Hypothalamus (tissue), 51 donors: ENCODE data around the gene SCAI.
"Not testable (repeated sequence)": the region's sequence is repeated elsewhere in the genome, so short reads cannot be mapped to it uniquely, and the experiment has no call there.

Experiments used
- DNase-seq, 51 donors: peaks; one replicate each; lab custom pipeline; 2025; lab: John Stamatoyannopoulos, UW

SCAI gene

DNA sequence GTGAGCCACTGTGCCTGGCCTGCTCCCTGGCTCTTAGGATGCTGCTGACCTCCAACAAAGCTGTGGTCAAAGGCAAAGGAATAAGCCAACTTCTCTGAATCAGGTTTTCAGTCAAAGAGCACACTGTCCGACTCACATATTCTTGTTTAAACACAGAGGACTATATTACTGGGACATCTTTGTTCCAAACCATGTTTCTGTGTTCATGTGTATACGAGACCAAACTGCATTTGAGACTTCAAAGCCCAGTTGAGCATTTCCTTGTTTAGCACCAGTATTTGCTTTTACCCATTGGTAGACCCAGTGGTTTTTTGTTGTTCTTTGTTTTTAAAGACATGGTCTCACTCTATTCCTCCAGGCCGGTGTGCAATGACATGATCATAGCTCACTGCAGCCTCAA lies 100.2 kb downstream of the SCAI start:
- no peak for DNase-seq

DNA sequence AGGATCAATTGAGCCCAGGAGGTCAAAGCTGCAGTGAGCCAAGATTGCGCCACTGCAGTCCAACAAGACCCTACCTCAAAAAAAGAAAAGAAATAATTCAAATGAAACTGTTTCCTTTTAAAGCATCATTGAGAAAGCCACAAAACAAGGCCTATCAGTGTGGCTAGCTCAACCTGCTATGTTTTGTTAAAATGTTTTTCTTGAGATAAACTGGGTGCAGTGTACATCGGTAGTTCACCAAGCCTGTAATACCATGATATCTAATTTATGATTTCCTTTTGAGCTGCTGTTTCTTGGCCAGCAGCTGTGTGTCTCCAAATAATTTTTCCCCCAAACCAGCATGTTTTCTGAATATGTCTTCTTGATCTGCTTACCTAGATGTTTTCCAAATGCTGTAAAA lies 105.2 kb downstream of the SCAI start:
- DNase-seq = no peak

DNA sequence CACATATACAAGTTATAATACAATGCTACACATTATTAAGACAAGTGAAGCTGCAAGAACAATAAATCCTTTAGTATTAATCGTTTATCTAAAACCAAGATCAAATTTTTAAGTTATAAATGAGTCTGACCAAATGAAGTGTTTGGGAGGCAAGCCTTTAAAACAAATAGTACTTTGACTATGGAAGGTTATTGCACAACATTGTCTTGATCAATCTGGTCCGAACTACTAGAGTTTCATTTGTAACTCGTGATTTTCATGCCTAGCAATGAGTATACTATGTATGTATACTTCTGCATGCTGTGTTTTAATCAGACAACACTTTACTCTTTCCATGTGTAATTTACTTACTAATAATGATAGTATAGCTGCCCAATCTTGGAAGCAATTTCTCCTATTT lies 115.3 kb downstream of the SCAI start:
- no peak for DNase-seq

DNA sequence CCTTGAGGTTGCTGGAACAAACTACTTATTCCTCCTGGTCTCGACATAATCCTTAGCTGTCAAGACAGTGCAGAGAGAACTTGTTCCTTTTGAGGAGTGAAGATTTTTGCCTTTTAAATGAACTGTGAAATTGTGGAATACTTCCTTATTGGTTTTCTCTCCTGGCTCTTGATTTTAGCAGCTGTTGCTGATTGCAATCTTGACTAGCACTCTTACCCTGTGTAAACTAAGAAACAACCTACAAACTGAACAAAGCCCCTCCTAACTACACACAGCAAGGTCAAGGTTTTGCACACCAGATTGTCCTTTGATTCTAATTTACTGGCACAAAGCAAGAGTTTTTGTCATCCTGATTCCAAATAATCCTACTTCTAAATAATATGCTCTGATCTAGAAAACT lies 118.4 kb downstream of the SCAI start:
- no peak for DNase-seq

DNA sequence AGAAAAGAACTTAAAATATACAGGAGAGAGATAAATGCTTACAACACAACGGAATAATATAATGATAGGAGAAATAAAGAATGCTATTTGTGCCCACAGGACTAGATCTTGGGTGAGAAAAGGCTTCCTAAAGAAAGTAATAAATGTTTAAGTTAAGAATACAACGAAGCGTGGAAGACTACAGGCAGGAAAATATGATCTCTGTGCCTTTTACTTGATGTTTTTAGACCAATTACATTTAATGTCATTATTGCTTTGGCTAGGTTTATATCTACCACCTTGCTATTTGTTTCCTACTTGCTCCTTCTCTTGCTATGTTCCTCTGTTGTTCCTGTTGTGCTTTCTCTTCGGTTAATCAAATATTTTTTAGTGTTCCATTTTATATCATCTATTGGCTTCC lies 122.3 kb downstream of the SCAI start:
- DNase-seq = no peak

DNA sequence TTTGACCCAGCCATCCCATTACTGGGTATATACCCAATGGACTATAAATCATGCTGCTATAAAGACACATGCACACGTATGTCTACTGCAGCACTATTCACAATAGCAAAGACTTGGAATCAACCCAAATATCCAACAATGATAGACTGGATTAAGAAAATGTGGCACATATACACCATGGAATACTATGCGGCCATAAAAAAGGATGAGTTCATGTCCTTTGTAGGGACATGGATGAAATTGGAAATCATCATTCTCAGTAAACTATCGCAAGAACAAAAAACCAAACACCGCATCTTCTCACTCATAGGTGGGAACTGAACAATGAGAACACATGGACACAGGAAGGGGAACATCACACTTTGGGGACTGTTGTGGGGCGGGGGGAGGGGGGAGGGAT lies 127.7 kb downstream of the SCAI start:
- DNase-seq = not testable (repeated sequence)

DNA sequence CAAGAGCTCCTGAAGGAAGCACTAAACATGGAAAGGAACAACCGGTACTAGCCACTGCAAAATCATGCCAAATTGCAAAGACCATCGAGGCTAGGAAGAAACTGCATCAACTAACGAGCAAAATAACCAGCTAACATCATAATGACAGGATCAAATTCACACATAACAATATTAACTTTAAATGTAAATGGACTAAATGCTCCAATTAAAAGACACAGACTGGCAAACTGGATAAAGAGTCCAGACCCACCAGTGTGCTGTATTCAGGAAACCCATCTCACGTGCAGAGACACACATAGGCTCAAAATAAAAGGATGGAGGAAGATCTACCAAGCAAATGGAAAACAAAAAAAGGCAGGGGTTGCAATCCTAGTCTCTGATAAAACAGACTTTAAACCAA lies 131.3 kb downstream of the SCAI start:
- not testable (repeated sequence) for DNase-seq

DNA sequence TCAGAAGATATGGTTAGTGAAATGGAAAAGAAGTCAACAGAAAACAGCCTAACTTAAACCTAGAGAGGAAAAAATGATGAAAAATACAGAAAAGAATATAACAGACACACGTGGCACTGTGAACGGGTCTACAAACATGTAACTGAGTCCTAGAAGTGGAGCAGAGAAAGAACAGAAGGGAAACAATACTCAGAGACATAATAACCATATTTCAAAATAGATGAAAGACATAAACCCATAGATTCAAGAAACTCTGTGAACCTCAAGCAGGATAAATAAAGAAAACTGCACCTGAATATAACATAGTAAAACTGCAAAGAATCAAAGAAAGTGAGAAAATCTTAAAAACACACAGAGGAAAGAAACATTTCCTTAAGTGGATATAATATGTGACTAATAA lies 134.7 kb downstream of the SCAI start:
- no peak for DNase-seq

DNA sequence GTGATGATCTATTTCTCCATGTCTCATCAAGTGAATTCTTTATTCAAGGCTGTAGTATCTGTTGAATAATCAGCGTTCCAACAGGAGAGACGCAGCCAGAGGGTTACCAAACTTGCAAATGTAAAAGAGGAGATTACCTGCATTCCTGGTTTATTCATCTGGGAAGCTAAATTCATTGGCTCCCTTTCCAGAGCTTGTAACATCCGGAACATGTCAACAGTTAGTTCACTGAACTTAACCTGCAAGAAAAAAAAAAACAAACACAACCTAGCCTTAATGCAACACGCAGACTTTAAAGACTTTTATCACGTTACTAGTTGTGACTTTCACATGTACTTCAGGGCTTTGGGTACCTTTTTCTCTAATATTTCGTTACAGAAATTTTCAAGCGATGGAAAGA lies 140.0 kb downstream of the SCAI start:
- no peak for DNase-seq

DNA sequence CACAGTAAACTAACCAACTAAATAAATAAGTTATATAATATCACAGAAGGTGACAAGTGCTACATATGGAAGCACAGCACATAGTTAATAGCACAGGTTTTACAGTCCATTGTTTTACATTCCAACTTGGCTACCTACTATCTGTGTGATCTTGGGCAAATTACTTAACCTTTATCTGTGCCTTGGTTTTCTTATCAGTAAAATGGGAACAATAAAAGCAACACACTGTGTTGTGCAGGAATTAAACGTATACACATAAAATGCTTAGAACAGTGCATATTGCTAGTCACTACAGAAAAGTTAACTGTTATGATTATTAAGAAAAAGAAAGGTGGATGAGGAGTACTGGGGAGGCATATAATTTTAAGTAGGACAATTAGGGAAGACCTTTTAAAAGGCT lies 159.6 kb downstream of the SCAI start:
- no peak for DNase-seq

DNA sequence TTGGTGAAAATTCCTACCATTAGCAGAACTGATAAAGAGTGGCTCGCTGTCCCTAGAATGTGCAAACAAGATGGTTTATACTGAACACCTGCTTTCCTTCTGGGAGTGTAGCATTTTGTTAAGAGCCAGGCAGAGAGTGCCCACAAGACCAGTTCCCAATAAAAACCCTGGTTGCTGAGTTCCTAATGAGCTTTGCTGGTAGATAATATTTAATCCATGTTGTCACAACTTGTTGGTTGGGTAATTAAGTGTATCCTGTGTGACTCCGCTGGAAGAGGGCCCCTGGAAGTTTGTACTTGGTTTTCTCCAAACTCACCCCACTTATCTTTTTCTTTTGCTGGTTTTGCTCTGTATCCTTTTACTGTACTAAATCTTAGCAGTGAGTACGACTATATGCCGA lies 162.9 kb downstream of the SCAI start:
- DNase-seq = no peak

DNA sequence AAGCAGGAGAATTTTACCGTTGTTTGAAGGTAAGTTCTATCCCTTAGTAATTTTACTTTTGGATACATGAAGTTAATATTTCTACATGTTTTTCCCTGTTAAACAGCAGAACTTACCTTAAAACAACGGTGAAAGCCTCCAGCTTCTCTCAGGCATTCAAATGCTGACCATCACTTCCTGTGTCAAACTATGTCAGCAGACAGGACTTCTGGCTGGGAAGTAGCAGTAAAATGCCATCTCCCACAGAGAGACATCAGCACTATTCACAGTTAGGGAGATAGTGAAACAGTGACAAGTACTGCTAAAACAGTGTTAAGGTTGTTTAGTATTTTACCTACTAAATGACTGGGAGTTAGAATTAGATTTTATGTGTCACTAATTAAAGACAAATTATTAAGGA lies 168.2 kb downstream of the SCAI start:
- DNase-seq = no peak

DNA sequence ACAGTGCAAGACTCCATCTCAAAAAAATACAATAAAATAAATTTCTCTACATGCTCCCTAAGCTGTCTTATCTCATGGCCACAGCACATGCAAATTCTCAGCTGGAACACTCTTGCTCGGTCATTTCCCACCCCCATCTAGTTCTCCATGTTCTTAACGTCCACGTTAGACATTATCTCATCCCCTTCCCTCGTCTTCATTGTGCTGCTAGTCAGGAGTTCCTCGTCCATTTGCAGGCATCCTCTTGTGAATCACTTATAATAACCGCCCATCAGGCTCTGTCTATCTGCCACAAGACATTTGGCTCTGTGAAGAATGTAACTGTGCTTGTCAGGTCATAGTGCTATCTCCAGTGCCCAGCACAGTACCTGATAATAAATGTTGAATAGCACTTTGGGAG lies 169.5 kb downstream of the SCAI start:
- no peak for DNase-seq

DNA sequence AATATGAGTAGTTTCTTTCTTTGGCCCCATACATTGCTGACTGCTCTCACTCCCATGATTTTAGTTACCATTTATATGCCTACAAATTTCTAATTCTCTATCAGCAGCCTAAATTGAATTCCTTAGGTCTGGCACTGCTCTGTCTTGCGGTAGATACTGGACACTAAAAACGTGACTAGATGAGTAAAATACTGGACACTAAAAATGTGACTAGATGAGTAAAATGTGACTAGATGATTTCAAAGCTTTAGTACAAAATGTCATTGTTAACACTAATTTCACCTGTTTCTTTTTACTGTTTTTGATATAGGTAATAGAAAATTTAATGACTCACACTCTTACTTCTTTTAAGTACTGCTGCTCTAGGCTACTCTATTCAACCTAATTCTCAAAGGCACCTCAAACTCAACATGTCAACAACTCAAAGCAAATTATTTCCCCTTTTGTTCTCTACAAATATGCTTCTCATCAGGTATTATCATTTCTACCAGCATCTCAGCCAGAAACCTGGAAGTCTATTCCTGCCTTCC lies 171.0 kb downstream of the SCAI start:
- no peak for DNase-seq

DNA sequence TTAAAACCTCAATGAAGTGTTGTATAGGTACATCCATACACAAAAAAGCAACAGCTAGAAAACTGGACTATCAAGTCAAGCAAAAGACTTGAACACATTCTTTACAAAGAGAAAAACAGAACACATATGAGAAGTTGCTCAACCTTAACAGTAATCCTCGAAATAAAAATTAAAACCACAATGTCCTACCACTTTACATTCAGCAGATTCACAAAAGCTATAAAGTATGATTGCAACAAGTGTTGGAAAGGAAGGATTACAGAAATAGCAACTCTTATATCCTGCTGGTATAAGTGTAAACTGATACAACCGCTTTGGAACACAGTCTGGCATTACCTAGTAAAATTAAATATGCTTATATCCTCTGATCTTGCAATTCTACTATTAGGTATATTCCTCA lies 173.9 kb downstream of the SCAI start:
- DNase-seq = no peak

DNA sequence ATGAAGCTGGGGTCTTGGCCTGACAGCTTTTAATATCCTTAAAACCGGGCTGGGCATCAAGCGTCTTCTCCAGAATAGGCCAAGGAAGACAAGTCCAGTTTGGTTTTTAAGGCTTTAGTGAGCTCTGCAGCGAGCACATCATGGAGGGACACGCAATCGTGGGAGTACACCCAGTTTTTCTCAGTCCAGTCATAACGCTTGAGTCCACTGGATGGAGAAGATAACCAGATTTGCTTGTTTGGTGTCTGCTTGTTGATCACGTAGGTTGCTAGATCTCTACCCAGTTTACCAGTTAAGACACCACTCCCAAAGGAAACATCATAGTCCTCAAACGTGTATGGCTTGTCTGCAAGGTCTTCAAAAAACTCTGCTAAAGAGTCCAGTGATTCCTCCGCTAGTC lies 175.1 kb downstream of the SCAI start:
- DNase-seq = no peak

DNA sequence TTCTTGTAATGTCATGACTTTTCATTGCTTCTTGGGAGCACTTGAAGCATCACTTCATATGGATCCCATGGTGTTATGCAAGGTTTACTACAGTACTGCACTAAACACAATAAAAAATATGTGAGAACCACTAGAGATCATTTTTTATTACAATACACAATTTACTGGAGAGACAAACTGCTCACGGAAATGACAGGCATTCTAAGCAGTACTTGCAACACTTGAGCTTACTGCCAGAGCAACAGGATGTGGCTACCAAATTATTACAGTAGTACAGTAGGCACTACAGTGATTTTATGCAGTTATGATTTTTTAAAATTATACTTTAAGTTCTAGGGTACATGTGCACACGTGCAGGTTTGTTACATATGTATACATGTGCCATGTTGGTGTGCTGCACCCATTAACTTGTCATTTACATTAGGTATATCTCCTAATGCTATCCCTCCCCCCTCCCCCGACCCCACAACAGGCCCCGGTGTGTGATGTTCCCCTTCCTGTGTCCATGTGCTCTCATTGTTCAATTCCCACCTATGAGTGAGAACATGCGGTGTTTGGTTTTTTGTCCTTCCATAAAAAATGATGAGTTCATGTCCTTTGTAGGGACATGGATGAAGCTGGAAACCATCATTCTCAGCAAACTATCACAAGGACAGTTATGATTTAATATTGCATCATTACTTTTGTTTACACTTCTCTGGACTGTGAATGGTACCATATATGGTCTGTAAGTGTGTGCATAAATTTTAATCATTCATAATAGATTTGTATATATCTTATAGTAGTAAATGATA lies 177.4 kb downstream of the SCAI start:
- DNase-seq = not testable (repeated sequence)

DNA sequence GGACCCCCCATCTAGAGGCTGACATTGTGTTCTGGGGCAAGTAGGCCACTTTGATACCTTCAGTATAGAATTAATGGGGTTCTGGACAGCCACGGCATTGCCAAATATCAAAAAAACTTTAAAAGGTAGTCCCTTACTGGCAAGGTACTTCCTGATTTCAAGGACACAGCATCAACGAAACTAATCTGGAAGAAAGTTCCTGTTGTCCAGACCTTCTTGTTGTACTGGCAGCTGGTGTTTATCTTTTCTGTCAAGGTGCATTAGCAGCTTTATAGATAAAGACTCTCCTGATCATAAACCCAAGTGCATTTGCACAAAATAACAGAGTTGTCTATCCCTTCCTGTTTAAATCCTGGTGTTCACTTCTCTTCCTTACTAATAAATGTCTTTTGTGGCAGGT lies 178.7 kb downstream of the SCAI start:
- no peak for DNase-seq

DNA sequence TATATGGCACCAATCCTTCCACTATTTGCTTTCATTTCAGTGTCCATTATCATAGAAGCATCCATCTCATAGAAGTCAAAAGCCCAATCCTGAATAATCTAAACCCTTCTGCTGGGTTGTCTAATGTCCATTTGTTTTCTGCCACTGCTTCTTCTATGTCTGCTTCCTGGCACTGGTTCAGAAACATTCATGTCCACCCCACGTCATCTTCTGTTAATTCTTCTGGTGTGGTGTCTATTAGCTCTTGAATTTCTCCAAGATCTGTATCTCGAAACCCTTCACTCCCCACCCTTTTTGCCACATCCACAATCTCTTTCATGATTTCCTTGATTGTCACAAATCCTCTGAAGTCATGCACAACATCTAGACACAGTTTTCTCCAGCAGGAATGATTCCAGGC lies 179.3 kb downstream of the SCAI start:
- DNase-seq = no peak

DNA sequence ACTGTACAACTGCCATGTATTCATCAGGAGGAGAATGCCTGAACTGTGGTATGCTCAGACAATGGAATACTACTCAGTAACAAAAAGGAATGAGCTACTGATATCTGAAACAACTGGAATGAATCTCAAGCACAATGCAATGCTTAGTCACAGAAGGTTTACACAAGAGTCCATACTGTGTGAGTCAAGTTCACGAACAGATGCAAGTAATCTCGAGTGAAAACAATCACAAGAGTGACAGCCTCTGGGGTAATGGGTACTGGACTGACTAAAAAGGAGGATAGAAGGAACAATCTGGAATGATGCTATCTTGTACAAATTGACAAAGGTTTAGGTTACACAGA lies 182.9 kb downstream of the SCAI start:
- DNase-seq = no peak

DNA sequence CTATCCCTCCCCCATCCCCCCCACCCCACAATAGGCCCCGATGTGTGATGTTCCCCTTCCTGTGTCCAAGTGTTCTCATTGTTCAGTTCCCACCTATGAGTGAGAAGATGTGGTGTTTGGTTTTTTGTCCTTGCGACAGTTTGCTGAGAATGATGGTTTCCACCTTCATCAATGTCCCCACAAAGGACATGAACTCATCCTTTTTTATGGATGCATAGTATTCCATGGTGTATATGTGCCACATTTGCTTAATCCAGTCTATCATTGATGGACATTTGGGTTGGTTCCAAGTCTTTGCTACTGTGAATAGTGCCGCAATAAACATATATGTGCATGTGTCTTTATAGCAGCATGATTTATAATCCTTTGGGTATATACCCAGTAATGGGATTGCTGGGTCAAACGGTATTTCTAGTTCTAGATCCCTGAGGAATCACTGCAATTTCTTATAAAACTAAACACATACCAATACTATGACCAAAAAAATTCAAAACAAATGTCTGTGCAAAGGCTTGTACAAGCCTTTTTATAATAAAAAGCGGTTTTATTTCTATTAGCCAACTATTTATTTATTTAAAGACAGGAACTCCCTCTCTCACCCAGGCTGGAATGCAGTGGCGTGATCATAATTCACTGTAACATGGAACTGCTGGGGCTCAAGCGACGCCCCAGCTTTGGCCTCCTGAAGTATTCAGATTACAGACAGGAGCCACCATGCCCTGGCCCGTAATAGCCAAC lies 183.5 kb downstream of the SCAI start:
- not testable (repeated sequence) for DNase-seq

DNA sequence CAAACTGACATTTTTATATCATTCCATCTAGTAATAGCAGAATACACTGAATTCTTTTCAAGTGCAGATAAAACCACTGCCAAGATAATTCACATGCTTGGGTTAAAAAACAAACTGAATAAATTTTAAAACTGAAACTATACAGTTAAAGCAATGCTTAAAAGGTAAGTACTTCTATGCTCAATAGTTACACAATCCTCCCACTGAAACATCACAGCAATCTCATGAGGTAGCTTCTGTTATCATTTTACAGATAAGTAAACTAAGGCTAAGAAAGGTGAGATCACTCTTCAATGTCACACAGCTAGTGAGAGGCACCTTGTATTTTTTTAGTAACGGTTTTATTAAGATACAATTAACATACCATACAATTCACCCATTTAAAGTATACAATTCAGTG lies 189.1 kb downstream of the SCAI start:
- no peak for DNase-seq
